ENCODE measurements around the gene PTPRZ1.

The PTPRZ1 gene

GRCh38 chr7:121901026-121901425, 28.1 kb downstream of the PTPRZ1 start:
- H3K27me3 ChIP-seq (replicated peaks; ENCODE audit: control insufficient read depth, insufficient read depth, low read length): no peaks in the 10 kb centered on the region
- no peak overlapping the region for H3K4me3 ChIP-seq (replicated peaks; ENCODE audit: low read depth, low read length)
- TF ChIP-seq CTCF (IDR thresholded peaks at IDR 0.05; ENCODE audit: insufficient read depth, low read length, poor library complexity, severe bottlenecking): no peak
- no peaks in the 10 kb centered on the region for H3K36me3 ChIP-seq (ENCODE audit: control insufficient read depth, insufficient read depth, low read length)
- peak; percentile 1 for DNase-seq (ENCODE audit: extremely low read depth, insufficient read length)

- TF ChIP-seq CTCF (IDR thresholded peaks at IDR 0.05; ENCODE audit: insufficient read depth, low read length, poor library complexity, severe bottlenecking): no peak
- H3K27me3 ChIP-seq (replicated peaks; ENCODE audit: control insufficient read depth, insufficient read depth, low read length): no peaks in the 10 kb centered on the region
- DNase-seq (ENCODE audit: extremely low read depth, insufficient read length): no peak
- H3K4me3 ChIP-seq (replicated peaks; ENCODE audit: low read depth, low read length): no peak overlapping the region
- H3K36me3 ChIP-seq (ENCODE audit: control insufficient read depth, insufficient read depth, low read length): no peaks in the 10 kb centered on the region
These were observed 31.2 kb downstream of the PTPRZ1 start for GRCh38 chr7:121904120-121904519.

DNA sequence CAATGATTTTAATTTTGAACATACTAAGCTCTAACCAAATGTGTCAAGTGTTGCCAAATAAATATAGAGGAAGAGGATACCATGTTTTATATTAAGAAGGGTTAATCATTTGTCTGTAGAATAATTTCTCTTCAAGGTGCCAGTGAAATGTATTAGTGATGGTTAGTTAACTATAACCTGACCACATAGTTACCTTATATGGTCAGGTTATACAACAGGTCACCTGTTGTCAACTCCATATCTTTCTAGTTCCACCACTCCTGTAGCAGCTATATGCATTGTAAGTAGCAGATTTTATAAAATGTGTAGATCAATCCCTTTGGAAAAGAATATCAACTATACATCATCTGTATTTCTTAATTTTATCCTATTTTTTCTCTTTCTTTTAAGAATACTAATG, 35.1 kb downstream of the PTPRZ1 start:
- no peak for TF ChIP-seq CTCF (IDR thresholded peaks at IDR 0.05; ENCODE audit: insufficient read depth, low read length, poor library complexity, severe bottlenecking)
- Histone ChIP-seq H3K36me3 (ENCODE audit: control insufficient read depth, insufficient read depth, low read length) (no peaks in the 10 kb centered on the region), H3K27me3 (replicated peaks; ENCODE audit: control insufficient read depth, insufficient read depth, low read length) (no peaks in the 10 kb centered on the region), H3K4me3 (replicated peaks; ENCODE audit: low read depth, low read length) (no peak overlapping the region)
- no peak for DNase-seq (ENCODE audit: extremely low read depth, insufficient read length)

- Histone ChIP-seq H3K27me3 (replicated peaks; ENCODE audit: control insufficient read depth, insufficient read depth, low read length) (no peaks in the 10 kb centered on the region), H3K4me3 (replicated peaks; ENCODE audit: low read depth, low read length) (no peak overlapping the region), H3K36me3 (ENCODE audit: control insufficient read depth, insufficient read depth, low read length) (no peaks in the 10 kb centered on the region)
- no peak for DNase-seq (ENCODE audit: extremely low read depth, insufficient read length)
- TF ChIP-seq CTCF (IDR thresholded peaks at IDR 0.05; ENCODE audit: insufficient read depth, low read length, poor library complexity, severe bottlenecking): no peak
These were observed 36.9 kb downstream of the PTPRZ1 start for GRCh38 chr7:121909716-121910345.

DNA sequence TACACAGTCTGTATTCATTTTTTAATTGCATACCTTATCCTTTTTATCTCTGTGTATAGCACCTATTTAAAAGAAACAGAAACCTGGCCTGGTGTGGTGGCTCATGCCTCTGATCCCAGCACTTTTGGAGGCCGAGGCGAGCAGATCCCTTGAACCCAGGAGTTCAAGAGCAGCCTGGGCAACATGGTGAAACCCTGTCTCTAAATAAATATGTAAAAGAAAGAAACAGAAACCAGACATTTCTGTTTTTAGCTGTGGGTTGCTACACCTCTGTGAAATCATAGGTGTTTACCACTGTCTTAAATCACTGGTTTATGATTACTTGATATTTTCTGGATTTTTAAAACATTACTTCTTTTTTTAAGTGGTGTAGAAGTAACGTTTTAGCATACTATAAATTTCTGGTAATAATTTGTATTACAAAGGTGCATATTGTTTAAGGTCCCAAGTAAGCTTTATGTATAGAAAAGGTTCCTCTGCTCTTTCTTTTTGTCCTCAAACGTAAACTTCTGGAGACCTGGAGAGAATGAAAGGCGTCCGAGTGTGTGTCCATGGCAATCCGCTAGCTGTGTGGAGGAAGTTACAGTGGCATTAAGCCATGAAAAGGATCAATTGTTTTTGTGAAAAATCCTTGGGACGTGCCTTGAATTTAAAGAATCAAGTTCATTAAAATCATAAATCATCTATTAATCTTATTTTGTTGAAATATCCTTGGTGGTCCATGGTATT, 41.1 kb downstream of the PTPRZ1 start:
- no peak for TF ChIP-seq CTCF (IDR thresholded peaks at IDR 0.05; ENCODE audit: insufficient read depth, low read length, poor library complexity, severe bottlenecking)
- H3K27me3 ChIP-seq (replicated peaks; ENCODE audit: control insufficient read depth, insufficient read depth, low read length): no peaks in the 10 kb centered on the region
- no peak for DNase-seq (ENCODE audit: extremely low read depth, insufficient read length)
- H3K36me3 ChIP-seq (ENCODE audit: control insufficient read depth, insufficient read depth, low read length): no peaks in the 10 kb centered on the region
- no peak overlapping the region for H3K4me3 ChIP-seq (replicated peaks; ENCODE audit: low read depth, low read length)
